ENCODE results near the gene ITGAE.

DNA sequence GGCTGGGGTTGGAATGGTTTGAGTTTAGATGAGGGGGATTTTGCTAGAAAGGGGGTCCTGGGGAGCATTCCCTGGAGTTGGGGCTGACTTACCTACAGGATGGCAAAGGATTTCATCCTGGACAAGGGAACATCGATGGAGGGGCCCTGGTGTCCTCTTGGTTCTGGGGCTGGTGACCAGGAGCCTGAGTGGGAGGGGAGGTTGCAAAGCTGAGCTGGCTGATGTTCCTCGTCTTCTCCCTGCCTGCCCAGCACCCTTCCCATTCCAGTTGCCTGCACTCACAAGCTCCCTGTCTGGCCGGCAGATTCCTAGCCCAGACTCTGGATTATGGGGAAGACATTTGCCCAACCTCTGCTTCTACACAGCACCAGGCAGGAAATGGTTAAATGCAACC lies 37.2 kb downstream of the ITGAE start:
- TF ChIP-seq MYC (IDR thresholded peaks at IDR 0.05; ENCODE audit: borderline replicate concordance, low read length) (no peak), ZFP36 (IDR thresholded peaks at IDR 0.05; ENCODE audit: borderline replicate concordance, partially characterized antibody) (no peak), KDM1A (IDR thresholded peaks at IDR 0.05; ENCODE audit: low read depth) (no peak), CBX8 (IDR thresholded peaks at IDR 0.05) (no peak), RCOR1 (IDR thresholded peaks at IDR 0.05; ENCODE audit: low read depth, low read length) (no peak)
- TF ChIP-seq, protein P1, sequence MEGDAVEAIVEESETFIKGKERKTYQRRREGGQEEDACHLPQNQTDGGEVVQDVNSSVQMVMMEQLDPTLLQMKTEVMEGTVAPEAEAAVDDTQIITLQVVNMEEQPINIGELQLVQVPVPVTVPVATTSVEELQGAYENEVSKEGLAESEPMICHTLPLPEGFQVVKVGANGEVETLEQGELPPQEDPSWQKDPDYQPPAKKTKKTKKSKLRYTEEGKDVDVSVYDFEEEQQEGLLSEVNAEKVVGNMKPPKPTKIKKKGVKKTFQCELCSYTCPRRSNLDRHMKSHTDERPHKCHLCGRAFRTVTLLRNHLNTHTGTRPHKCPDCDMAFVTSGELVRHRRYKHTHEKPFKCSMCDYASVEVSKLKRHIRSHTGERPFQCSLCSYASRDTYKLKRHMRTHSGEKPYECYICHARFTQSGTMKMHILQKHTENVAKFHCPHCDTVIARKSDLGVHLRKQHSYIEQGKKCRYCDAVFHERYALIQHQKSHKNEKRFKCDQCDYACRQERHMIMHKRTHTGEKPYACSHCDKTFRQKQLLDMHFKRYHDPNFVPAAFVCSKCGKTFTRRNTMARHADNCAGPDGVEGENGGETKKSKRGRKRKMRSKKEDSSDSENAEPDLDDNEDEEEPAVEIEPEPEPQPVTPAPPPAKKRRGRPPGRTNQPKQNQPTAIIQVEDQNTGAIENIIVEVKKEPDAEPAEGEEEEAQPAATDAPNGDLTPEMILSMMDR (IDR thresholded peaks at IDR 0.05) = no peak
- TF ChIP-seq, protein P2, sequence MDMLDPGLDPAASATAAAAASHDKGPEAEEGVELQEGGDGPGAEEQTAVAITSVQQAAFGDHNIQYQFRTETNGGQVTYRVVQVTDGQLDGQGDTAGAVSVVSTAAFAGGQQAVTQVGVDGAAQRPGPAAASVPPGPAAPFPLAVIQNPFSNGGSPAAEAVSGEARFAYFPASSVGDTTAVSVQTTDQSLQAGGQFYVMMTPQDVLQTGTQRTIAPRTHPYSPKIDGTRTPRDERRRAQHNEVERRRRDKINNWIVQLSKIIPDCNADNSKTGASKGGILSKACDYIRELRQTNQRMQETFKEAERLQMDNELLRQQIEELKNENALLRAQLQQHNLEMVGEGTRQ (IDR thresholded peaks at IDR 0.05) = no peak

Measured in A549 (cell line).